Gastroesophageal sphincter (tissue), 3 donors: Measurements from ENCODE around the gene SERPINA4.

Experiments
- CTCF ChIP-seq, 4 experiments: fragments of 200-600 bp in 2 of 4; fragments of 450-650 bp in 2 of 4; sonication (generic) in 1 of 4; IDR thresholded peaks; one replicate each; pipeline ENCODE4 v1.5.1; 2017 to 2019; ENCODE audit warnings: antibody characterized with exemption in 4 of 4, mild to moderate bottlenecking in 2 of 4, moderate library complexity in 2 of 4
- POLR2AphosphoS5 ChIP-seq: sonication (generic); formaldehyde crosslinking; IDR thresholded peaks from one replicate; pipeline ENCODE4 v1.6.1; 2017; ENCODE audit warnings: antibody characterized with exemption

DNA sequence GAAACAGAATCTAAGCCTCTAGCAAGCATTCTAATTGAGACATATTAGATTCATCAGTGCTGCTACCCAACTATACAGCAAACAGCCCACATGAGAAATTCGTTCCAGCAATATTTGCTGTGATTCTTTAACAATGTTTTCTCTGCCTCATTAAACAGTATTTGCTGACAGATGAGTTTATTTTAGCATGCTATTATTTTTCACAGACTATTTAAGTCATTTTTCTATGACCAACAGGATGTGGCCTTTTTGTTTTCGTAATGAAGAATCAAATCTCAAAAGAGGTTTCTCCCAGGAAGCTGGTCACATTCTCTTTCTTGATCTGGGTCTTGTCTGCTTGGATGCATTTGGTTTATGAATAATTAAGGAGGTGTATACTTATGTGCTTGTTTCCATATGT, 28.8 kb upstream of the SERPINA4 start:
- TF ChIP-seq CTCF (IDR thresholded peaks at IDR 0.05): no peak
- no peak for TF ChIP-seq POLR2AphosphoS5
